NCI-H1436 treated with DMSO at 0.1 percent for 48 hours (cell line): Measurements from ENCODE around the gene CST9.
"Not testable (repeated sequence)": the region's sequence is repeated elsewhere in the genome, so short reads cannot be mapped to it uniquely, and the experiment has no call there.

Experiments used
- DNase-seq: peaks from one replicate; lab custom pipeline; 2025; lab: John Stamatoyannopoulos, UW

The CST9 gene

DNA sequence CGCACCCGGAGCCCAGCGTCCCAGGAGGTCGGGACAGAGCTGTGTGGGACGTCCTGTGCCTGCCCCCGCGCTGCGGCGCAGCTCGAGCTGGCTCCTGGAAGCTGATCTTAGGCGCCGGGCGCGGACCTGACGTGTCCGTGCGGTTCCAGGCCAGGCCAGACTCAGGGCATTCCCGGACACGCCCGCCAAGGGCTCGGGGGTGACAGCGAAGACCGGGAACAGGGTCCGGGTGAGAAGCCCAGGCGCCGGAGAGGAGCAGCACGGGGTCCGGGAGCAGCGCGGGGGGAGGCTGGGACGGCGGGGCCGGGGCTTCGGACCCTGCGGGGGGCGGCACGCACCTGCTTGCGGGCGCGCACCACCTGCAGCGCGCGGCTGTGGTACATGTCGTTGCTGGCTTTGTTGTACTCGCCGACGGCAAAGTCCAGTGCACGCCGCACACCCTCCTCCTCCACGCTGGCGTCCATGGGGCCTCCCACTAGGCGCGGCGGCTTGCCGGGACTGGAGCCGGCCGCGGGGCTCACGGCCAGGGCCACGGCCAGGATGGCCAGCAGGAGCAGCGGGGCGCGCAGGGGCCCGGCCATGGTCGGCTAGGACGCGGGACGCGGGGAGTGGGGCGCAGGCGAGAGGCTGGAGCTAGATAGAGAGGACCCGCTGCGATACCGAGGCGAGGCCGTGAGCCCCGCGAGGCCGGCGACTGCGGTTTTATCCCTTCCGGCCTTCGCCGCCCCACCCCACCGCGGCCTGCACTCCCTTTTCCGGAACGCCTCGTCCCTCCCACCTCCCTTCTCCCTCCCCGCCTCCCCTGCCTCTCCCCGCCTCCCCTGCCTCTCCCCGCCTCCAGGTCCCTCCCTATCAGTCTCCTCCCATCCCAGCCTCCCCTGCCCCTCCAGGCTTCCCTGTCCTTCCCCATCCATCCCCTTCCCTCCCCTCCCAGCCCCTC is 31.8 kb upstream of the CST9 start, which contains the start of gene CST3:
Gene CST3 (minus strand): TSS at position 674 of the 940 bp plus-strand sequence. CDS start 93 bp downstream, at position 581.
- DNase-seq, result no peak

- no peak for DNase-seq
Measured at GRCh38 chr20:23636908-23637281, 31.2 kb upstream of the CST9 start.

DNA sequence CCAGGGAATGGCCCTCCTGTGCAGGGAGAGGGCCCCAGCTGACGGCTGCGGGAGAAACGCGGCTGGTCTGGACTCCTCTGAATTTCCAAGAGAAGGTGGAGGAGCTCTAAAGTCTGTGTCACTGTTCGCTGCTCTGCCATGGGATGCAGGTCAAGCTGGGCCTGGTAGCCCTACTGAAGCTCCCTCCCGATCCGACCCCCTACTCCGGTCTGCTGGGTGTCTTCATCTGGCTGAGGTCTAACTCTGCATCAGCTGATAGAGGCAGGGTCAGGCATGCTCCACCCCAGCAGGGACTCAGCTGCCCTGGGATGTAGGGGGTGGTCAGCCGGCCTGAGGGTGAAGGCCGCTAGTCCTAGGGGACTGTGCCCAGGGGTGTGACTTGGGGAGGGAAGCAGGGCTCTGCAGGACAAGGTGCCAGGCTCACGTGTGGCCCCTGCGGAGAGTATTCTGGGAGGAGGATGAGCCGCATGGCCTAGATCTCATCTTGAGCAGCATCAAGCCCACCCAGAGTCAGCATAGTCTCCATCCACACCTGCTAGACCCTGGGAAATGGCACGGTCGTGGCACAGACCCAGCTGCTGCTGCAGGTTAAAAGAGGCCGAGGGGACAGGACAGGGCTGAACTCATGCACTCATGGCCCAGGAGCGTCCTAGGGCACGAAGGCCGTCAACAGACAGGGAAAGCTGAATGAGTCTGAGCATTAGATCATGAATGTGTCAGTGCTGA is 30.6 kb upstream of the CST9 start:
- DNase-seq, result no peak

DNA sequence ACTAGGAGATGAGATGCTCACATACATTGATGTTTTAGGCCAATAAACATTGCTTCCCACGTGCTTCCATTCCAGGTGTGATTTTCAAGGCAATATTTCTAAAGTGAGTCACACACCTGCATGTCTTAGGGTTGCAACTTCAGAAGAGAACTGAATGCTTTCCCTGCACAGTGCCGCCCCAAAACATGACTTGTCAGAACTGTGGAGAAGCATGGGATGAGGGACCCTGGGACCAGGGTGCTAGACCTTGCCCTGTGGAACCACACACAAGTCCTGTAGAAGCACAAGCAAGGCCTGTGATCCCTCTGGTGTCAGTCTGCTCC is 30.0 kb upstream of the CST9 start:
- not testable (repeated sequence) for DNase-seq

- no peak for DNase-seq
Measured at GRCh38 chr20:23634985-23635767, 29.5 kb upstream of the CST9 start.

DNA sequence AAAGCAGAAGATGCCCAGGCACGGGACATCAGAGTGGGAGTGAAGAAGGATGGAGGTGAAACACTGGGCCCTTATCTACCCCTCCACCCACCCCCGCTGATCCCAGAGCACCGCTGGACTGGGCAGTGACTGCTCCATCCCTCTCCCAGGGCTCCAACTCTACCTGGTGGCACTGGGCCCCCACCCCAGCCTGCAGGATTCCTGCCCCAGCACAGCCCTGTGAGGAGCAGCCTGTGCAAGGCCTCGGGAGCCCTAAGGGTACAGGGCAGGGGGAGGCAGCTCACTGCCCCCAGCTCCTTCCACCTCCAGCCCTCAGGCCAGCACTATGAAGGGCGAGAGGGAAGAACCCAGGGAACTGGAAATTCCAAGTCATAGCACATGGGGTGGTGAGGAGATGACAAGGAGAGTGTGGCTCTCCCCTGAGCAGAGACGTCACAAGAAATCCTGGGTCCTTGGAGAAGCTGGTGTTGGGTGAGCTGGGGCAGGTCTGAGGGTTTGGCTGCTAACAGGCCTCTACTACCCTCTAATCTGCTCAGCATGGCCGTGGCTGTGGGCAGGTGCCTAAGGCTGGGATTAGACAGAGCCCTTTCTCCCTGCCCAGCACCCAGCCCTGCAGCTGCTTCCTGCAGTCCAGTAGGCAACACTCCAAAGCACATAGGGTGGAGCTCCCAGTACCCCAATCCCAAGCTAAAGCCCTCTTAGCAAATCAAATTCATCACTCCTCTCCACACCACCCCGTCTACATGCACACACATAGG is 28.5 kb upstream of the CST9 start:
- DNase-seq, result no peak

GRCh38 chr20:23632711-23633573 is 27.2 kb upstream of the CST9 start:
- DNase-seq, result no peak

DNA sequence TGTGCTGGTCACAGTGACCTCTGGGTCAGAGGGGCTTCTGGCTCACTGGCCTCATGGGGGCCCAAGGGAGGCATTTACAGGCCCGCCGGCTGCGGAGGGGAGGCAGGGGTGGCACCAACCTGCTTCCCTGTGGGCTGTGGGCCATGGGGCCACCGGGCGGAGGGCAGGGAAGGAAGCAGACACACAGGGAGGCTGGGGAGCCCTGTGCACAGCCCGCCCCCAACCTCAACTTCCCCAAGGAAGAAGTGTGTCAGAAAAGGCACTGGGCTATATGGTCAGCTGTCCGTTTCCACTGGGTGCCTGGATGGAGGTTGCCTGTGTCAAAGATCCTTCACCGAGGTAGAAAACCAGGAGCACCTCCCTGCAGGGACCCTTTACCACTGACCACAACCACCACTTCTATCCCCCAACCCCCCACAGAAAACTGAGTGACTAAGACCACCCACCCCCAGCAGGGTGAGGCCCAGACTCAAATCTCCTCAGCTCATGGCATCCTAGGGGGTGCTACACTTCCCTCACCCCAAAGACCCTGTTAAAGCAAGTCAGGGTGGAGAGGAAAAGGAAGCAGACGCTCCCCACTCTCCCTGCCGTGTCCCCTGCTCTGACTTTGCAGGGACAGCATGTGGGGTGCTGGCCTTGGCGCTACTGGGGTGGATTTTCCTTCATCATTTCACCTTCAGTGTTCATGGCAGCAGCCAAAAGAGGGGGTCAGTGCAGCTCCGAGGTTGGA is 26.4 kb upstream of the CST9 start:
- DNase-seq, result no peak

GRCh38 chr20:23631226-23631822 is 25.6 kb upstream of the CST9 start:
- no peak for DNase-seq

DNA sequence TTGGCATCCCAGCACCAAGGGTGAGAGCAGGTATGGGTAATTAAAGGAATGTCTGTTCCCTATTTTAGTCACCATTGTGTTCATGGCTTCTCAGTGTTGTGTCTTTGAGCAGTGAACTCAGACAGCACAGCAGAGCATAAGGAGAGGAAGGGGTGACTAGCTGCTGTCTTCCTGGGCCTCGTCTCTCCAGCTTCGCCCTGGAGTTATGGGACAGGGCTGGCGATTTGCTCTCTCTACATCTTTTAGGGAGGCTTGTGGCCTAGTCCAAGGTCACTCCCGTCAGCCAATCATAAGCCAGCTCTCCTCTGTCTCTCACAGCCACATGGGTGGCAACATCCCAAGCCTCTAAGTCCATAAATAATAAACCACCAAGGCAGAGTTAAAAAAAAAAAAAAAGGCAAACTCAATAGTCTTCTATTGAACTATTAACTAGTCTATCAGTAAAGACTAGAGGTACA is 24.7 kb upstream of the CST9 start:
- no peak for DNase-seq

- DNase-seq, result no peak
Measured at GRCh38 chr20:23629542-23630391, 24.1 kb upstream of the CST9 start.

- no peak for DNase-seq
Measured at GRCh38 chr20:23629017-23629541, 23.4 kb upstream of the CST9 start.

DNA sequence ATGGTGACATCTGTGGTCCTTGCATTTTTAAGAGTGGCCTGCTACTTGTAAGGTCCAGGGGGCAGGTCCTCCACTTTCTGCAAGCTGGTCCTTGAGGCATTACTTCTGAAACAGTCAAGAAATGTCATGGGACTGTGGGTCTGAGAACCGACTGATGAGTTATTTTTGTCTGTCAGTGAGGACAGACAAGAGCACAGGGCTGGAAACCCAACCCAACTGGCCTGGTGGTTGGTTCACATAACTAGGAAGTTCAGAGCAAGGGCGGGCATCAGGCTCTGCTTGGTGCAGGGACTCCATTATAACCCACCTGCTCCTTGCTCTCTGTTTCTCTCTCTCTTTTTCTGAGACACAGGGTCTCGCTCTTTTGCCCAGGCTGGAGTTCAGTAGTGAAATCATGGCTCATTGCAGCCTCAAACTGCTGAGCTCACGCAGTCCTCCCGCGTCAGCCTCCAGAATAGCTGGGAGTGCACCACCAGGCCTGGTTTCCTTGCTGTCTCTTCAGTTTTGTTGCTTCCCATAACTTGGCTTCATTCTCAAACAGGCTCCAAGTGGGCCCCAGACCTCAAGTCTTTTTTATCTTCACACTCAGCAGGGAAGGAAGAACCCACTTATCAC is 22.8 kb upstream of the CST9 start:
- no peak for DNase-seq

GRCh38 chr20:23627501-23627900 is 21.8 kb upstream of the CST9 start:
- DNase-seq, result no peak

DNA sequence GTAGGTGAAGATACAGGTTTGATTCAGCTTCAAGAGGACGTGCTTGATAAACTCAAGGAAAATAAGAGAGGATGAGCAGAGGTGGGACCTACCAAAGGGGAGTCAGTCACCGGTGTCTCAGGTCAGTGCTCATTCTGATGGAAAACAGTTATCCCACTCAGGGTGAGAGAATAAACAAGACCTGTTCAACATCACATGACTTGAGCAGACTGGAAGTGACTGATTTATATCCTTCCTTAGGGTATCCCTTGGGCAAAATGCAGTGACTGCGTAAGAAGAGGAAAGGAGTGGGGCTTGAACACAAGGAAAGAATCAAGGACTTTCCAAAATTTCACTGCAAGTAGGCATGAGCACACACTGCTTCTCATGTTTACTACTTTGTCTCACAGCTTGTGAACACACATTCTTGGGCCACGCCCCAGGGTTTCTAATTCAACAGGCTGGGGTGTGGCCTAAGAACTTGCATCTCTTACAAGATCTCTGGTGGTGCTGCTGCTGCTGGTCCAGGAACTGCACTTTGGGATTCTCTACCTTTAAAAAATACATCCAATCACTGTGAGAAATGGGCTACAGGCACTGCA is 20.4 kb upstream of the CST9 start:
- DNase-seq, result no peak

- no peak for DNase-seq
Measured at GRCh38 chr20:23625236-23625964, 19.7 kb upstream of the CST9 start.

DNA sequence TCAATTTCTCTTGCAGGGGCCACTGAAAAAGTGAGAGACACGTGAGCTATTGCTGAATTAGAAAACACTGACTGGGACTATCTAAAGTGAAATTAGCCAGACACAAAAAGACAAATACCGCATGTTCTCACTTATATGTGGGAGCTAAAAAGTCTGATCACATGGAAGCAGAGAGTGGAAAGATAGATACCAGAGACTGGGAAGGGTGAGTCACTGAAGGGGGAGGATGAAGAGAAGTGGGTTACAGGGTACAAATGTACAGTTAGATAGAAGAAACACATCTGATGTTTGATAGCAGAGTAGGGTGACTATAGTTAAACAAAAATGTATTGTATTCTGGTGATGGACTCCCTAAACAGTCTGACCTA is 18.6 kb upstream of the CST9 start:
- DNase-seq, result no peak
